ENCODE measurements around the gene ISG20.

The ISG20 gene

GRCh38 chr15:88638626-88639372 is at the start of gene ISG20:
Gene ISG20, plus strand, starts transcription at chr15:88639016. Its CDS starts 351 bp downstream, at chr15:88639367.
- in situ Hi-C loops (cut with MboI; ENCODE audit: low pct_unique_long_range_greater_than_20kb, low sequenced_read_pairs): no loop called here

GRCh38 chr15:88590759-88591158 is 48.1 kb upstream of the ISG20 start:
- no peak for DNase-seq
- in situ Hi-C loops (cut with MboI; ENCODE audit: low pct_unique_long_range_greater_than_20kb, low sequenced_read_pairs): no loop called here

More at GRCh38 chr15:88638626-88639372, at the start of gene ISG20:
- DNase-seq: peak; percentile 98

GRCh38 chr15:88591384-88591783 is 47.4 kb upstream of the ISG20 start:
- in situ Hi-C loops (cut with MboI; ENCODE audit: low pct_unique_long_range_greater_than_20kb, low sequenced_read_pairs): no loop called here
- DNase-seq: no peak

- in situ Hi-C loops (cut with MboI; ENCODE audit: low pct_unique_long_range_greater_than_20kb, low sequenced_read_pairs): no loop called here
- DNase-seq: no peak
These were observed 34.9 kb upstream of the ISG20 start for GRCh38 chr15:88603885-88604284.

DNA sequence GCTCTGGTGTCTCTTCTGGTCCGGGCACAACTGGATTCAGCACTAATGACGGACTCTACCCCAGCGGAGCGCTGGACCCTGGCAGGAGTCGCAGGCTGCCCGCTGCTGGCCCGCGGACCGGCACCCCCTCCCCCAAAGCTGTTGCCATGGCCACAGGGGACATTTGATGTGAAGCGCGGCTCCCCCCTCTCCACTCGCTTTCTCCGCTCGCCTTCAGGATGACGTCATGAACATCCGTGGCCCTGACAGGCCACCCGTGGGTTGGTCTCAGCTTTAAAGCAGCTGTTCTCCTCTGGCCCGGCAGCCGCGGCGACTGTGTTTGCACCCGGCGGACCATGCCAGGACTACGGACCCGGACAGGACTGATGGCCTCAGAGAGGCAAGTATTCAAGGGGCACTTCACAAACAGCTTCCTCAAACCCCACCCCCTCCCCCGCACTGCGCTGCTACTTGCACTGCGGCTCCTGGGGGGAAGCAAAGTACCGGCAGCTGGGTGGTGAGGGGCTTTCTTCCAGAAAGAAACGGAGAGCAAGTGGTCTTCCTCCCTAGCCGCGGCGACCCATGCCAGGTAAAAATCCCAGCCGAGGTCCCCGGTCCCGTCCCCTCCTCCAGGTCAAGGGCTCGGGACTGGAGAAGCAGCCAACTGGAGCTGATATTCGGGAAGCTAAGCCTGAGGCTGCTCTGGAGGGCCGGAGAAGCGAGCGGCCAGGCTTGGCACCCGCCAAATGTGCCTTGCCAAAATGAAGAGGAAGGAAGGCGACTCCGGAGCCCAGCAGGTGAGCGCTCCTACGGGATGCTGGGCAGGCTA is 34.2 kb upstream of the ISG20 start:
- no peak for DNase-seq
- in situ Hi-C loops (cut with MboI; ENCODE audit: low pct_unique_long_range_greater_than_20kb, low sequenced_read_pairs): no loop called here

- DNase-seq: peak; percentile 58
- in situ Hi-C loops (cut with MboI; ENCODE audit: low pct_unique_long_range_greater_than_20kb, low sequenced_read_pairs): no loop called here
These were observed 33.4 kb upstream of the ISG20 start for GRCh38 chr15:88605189-88606069.

GRCh38 chr15:88606070-88606794 is 32.6 kb upstream of the ISG20 start:
- no peak for DNase-seq
- in situ Hi-C loops (cut with MboI; ENCODE audit: low pct_unique_long_range_greater_than_20kb, low sequenced_read_pairs): no loop called here

GRCh38 chr15:88607951-88608350 is 30.9 kb upstream of the ISG20 start:
- in situ Hi-C loops (cut with MboI; ENCODE audit: low pct_unique_long_range_greater_than_20kb, low sequenced_read_pairs): no loop called here
- no peak for DNase-seq

DNA sequence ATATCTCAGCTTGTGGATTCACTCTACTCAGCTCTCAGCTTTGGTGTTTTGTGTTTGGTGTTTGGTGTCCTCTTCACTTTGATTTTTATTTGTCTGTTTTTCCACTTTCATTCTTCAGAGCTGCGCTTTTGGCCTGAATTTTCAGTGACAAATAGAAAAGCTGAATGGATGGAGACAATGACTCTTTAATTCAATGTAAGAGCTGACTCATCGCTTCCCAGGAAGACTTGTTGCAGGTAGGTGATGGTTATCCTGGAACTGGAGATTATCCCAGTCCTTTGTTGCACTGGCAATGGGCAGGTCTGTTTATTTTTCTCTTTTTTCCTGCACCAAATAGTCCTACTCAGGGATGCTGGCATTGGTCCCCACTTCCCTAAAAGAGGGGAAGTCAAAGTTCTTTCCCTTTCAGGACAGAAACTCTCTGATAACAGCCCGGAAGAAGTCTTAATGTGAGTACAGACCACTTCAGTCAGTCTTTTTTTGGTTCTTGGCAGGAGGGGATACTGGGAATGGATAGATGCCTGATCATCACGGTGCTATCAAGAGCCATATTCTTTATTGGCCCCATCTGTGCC is 30.1 kb upstream of the ISG20 start:
- in situ Hi-C loops (cut with MboI; ENCODE audit: low pct_unique_long_range_greater_than_20kb, low sequenced_read_pairs): no loop called here
- DNase-seq: no peak

- in situ Hi-C loops (cut with MboI; ENCODE audit: low pct_unique_long_range_greater_than_20kb, low sequenced_read_pairs): no loop called here
- peak; percentile 16 for DNase-seq
These were observed 29.3 kb upstream of the ISG20 start for GRCh38 chr15:88609344-88610090.

DNA sequence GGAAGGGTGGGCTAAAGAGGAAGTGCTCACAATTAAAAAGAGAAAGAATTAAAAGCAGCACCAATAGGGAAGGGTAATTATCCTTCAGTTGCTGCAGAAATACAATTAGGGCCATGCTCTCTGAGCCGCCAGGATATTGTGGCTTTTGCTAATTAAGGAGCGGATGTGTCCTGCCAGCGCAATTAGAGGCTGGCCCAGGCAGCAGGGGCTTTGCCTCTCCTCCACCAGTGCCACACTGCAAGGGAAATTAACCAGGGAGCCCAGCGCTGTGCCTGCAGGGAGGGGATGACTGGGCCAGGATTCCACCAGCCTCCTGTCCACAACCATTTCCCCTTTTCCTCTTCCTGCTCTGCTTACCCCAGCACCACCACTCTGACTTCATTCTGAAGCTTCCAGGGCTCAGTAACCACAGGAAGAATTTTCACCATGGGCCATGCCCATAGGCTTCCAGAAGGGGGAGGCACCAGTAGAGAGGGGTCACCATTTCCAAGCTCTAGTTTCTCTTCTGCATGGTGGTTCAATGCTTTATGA is 28.1 kb upstream of the ISG20 start:
- in situ Hi-C loops (cut with MboI; ENCODE audit: low pct_unique_long_range_greater_than_20kb, low sequenced_read_pairs): no loop called here
- peak; percentile 96 for DNase-seq

GRCh38 chr15:88612186-88612796 is 26.5 kb upstream of the ISG20 start:
- DNase-seq: no peak
- in situ Hi-C loops (cut with MboI; ENCODE audit: low pct_unique_long_range_greater_than_20kb, low sequenced_read_pairs): no loop called here

DNA sequence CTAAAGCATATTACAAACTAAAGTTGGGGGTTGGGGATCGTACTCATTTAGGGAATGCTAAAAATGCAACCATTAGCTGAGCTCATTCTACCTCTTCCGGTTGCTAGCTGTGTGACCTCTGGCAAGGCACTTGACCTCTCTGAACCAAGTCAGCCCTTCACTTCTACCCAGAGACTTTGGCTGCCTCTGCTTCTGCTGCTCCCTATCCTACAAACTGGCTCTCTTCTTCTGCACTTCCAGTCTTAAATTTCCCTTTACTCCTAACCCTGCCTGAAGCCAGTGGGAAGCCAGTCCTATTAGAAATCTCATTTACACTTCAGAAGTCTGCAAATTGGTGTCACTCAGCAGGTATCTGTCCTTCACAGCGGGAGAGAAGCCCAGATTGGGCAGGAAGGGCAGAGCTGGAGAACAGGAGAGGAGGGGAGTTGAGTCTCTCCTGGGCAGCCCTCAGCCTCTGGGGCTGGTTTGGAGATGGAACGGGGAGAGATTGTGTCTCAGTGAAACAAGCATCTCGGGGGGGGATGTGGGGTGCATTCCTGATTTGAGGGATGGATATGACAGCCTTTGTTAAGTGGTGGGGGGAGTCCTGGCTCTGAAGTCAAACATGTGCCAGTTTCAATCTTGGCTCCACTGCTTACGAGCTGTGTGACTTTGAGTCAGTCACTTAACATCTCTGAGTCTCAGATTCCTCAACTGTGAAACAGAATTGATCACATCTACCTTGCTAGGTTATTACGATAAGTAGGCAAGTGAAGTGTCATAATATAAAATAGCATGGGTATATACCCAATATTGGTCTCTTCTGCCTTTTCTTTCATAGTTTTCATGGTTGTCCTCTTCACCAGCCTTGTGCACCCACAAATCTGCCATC is 25.5 kb upstream of the ISG20 start:
- DNase-seq: no peak
- in situ Hi-C loops (cut with MboI; ENCODE audit: low pct_unique_long_range_greater_than_20kb, low sequenced_read_pairs): no loop called here

DNA sequence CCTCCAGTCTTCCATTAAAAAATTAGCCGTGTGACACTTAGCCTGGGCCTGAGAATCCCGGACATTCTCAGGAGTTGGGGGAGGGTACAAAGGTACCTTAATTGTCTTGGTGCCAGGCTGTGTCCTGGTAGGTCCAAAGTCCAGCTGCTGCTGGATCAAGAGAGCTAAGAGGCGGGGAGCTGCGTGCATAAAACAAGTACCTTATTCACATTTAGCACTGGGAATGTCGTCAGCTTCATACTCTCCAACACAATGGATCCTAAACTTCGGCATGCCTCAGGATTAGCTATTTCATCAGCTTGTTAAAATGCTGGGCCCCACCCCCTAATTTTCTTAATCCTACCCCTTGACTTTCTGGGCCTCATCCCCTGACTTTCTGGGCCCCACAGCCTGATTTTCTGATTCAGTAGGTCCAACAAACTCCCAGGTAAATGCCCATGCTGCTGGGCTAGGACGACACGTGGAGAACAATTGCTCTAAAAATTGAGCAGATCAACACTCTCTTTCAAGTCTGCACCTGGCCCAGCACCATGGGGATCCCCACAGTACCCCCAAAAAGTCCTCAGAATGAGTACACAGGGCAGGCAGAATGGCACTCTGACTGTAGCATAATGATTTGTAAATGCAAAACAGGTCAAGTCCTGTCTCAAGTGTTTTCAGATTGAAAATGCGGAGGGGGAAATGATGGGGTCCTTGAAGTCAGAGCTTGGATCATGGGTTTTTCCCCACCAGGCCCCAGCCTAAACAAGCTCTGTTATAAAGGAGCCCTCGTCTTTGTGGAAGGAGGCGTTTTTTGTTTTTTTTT is 23.3 kb upstream of the ISG20 start:
- DNase-seq: no peak
- in situ Hi-C loops (cut with MboI; ENCODE audit: low pct_unique_long_range_greater_than_20kb, low sequenced_read_pairs): no loop called here

DNA sequence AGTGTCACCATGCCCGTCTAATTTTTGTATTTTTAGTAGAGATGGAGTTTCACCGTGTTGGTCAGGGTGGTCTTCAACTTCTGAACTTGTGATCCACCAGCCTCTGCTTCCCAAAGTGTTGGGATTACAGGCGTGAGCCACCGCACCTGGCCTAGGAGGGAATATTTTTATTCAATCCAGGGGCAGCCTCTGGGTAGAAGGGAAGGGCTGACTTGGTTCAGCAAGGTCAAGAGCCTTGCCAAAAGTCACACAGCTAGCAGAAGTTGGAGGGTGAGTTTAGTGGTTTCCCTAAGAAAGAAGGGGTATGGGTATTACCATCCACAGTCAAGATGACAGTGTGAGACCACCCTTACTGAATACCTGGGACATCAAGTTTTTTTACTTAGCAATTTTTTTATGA is 22.6 kb upstream of the ISG20 start:
- in situ Hi-C loops (cut with MboI; ENCODE audit: low pct_unique_long_range_greater_than_20kb, low sequenced_read_pairs): no loop called here
- DNase-seq: no peak

Data from KBM-7 (cell line).